GM10847 (cell line): ENCODE measurements around the gene ZNF793.
A peak's percentile ranks its signal among the peaks of the same experiment; 100 is the strongest.

Source experiments
- POLR2A ChIP-seq: IDR thresholded peaks from 2 replicates; pipeline ENCODE4 v1.6.1; 2011; ENCODE audit not compliant: insufficient read length; ENCODE audit errors: extremely low read depth

ZNF793 gene

GRCh38 chr19:37506387-37507166 lies at the start of gene ZNF793:
Gene ZNF793 (plus strand): TSS chr19:37506939. CDS start chr19:37523440, 16,501 bp downstream.
- no peak for TF ChIP-seq POLR2A

DNA sequence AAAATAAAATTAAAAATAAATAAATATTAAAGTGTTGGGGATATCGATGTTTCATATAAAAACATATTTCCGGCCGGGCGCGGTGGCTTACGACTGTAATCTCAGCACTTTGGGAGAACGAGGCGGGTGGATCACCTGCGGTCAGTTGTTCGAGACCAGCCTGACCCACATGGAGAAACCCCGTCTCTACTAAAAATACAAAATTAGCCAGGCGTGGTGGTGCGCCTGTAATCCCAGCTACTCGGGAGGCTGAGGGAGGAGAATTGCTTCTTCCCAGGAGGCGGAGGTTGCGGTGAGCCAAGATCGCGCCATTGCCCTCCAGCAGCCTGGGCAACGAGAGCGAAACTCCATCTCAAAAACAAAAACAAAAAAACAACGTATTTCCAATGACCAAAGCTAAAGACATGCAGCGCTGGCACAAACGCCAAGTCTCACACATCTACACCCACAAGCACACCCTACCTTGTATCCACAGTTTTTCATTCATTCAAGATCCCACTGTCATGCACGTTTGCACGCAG lies 40.4 kb upstream of the ZNF793 start:
- TF ChIP-seq POLR2A, result no peak

DNA sequence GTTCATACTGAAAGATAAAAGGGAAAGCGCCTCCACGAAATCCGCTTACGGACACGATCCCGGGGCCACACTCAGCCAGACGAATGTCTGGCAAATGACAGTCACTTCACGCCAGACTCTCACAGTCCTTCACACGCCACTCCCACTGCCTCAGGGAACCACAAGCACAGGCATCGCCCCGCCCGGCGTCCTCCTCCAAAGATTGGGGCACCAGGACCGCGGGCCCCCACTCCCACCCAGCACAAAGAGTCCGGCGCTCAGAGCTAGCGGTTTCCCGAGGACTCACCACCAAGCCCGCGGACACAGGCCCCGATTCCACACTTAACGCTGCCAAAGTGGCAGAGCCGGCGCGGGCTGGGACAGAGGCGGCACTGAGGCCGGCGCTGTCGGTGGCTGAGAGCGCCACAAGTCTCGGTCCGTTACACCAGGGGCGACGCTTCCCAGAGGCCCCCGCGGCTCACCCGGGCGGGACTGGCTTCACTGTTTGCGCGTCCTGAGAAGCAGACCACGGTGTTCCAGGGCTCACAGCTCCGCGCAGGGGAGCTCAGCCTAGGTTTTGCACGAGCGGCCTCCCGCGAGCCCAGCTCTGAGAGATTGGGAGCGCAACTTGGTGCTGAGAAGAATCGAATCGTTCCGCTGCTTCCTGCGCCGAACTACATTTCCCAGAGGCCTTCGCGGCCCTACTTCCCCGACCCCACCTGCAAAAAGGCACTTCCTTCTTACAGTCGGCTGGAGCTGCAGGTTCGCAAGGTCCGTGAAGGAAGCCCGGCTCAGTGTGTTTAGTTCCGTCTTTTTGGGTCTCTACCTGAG lies 39.7 kb upstream of the ZNF793 start, which contains the start of gene ZNF569:
ZNF569 (minus strand) TSS at position 647 of the 810 bp plus-strand sequence. CDS start 22,523 bp downstream, outside the sequence.
- TF ChIP-seq POLR2A, result peak; percentile 72

- no peak for TF ChIP-seq POLR2A
Observed at GRCh38 chr19:37467608-37468090, 39.1 kb upstream of the ZNF793 start.

GRCh38 chr19:37468961-37469777 lies 37.6 kb upstream of the ZNF793 start, which contains the start of gene ZNF570:
Gene ZNF570 (plus strand): TSS chr19:37469356. CDS start chr19:37470355, 999 bp downstream.
- TF ChIP-seq POLR2A, result no peak

GRCh38 chr19:37470216-37470615 lies 36.5 kb upstream of the ZNF793 start:
- TF ChIP-seq POLR2A, result no peak

DNA sequence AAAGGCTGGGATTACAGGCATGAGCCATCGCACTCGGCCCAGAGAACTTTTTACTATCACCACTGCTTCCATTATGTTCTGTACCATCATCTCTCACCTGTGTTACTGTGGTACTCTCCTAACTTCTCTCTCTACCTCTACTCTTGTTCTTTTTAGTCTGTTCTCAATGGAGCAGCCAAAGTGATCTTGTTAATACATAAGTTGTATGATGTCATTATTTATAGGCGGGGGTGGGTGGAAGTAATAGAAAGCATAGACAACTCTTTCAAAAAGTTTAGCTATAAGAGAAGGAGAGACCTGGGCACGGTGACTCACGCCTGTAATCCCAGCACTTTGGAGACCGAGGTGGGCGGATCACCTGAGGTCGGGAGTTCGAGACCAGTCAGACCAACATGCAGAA lies 34.6 kb upstream of the ZNF793 start:
- TF ChIP-seq POLR2A, result no peak

- TF ChIP-seq POLR2A, result no peak
Observed at GRCh38 chr19:37484406-37485168, 22.2 kb upstream of the ZNF793 start.

DNA sequence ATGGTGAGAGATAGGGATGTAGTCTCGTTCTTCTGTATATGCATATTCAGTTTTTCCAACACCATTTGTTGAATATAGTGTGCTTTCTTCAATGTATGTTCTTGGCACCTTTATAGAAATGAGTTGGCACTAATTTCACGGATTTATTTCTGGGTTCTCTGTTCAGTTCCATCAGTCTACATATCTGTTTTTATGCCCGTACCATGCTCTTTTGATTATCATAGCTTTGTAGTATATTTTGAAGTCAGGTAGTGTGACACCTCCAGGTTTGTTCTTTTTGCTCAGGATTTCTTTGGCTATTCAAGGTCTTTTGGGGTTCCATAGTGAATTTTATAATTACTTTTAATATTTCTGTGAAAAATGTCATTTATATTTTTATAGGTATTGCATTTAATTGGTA lies 14.5 kb upstream of the ZNF793 start:
- TF ChIP-seq POLR2A, result no peak

DNA sequence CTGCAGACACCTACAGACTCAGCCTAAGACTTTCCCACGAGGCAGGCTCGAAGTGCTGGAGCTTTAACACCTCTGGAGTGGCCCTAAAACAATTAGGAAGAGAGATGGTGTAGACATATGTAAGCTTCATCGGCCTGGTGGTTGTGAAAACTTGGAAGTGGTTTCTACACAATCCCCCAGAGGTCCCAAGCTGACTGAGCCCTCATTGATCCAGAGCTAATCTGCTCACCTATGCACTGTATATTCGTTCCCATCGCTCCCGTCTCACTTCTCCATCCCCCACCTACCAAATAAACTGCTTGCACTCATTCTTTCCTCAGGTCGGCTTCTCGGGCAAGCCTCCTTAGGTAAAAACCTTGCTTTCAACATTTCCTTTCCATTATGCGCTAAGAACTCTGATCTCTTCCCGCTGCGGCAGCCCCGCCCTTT lies 767 bp upstream of the ZNF793 start:
- TF ChIP-seq POLR2A, result no peak

- TF ChIP-seq POLR2A, result no peak
Observed at GRCh38 chr19:37507167-37507464, 377 bp downstream of the ZNF793 start.

- TF ChIP-seq POLR2A, result no peak
Observed at GRCh38 chr19:37511186-37511585, 4.4 kb downstream of the ZNF793 start.

DNA sequence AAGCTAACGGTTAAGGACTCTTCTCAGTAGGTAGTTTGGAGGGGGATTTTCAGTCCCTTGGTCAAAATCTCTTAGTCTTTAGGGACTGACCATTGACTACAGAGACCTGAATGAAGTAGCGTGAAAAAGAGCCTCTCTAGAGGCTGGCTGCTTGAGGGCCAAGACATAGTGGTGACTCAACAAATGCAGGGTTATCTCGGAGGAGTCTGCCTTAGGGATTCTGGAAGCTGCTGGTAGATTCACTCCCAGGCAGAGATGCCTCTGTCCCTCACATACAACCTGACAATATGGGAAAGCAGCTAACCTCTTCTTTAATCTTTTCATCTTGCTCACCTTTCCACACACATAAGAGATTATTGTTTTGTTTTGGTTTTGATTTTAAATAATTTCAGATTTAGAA lies 5.1 kb downstream of the ZNF793 start:
- TF ChIP-seq POLR2A, result no peak

DNA sequence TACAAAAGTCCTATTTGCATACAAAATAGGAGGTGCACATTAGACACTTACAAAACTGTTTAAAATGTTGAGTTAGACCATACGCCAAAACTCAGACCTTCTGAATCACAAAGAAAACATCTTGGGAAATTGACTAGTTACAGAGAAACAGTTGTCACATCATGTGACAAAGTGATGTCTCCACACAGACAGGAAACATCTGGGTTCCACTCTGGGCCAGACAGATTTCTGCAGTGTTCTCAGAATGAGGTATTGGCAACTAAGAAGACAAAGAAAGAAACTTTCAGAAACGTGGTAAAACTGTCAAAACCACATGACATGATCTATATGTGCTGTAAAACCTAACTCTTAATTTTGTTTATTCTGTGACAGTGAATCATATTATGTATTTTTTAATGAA lies 6.7 kb downstream of the ZNF793 start:
- TF ChIP-seq POLR2A, result no peak
